Measurements from ENCODE around the gene MLKL. TPM values are rescaled to one million over a fixed set of nuclear protein-coding genes. Genes with fewer than 3 reads are reported as not detected.

MLKL gene
- total and polyA plus RNA-seq, 12 donors = 1.7 to 11.1 (median 3.9) TPM

DNA sequence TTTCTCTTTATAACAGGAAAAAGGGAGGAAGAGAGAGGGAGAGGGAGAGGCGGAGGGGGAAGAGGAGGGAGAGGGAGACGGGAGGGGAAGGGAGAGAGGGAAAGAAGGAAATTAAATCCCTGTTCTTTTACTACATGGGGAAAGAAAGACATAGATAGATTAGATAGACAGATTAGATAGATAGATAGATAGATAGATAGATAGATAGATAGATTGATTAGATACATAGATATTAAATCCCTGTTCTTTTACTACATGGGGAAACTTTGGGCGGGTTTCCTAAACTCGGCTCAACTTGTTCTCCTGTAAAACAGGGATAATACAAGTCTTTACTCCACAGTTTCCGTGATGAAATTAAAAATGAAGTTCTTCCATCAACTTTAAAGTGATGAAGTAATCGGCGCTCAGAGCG lies 34.6 kb downstream of the MLKL start:
- no peak for DNase-seq
- Histone ChIP-seq H3K4me1 (peaks cover 0 to 20% (median 12%) of the 10 kb centered on the region in 9 donors), H3K36me3 (peaks cover 0 to 46% (median 12%) of the 10 kb centered on the region in 9 donors), H3K27ac (peak overlapping the region in 8 of 10 donors; percentile 10 to 88 (median 74)), H3K4me3 (peak overlapping the region; percentile 73 to 99 (median 85)), H3K27me3 (no peaks in the 10 kb centered on the region), H3K9me3 (no peaks in the 10 kb centered on the region)
- 9 to 13% methylated on average over 8 of the region's 8 CpGs for WGBS, 2 donors
- no peak for ATAC-seq
- no peak for TF ChIP-seq CTCF (IDR thresholded peaks at IDR 0.05)
- intact Hi-C loops (cut with DNase I) = no loop called here

- peaks cover 0 to 93% (median 24%) of the 10 kb centered on the region in 9 donors for H3K36me3 ChIP-seq
- 92 to 94% methylated on average over 5 of the region's 5 CpGs for WGBS, 2 donors
Measured at GRCh38 chr16:74661064-74661463, 39.6 kb downstream of the MLKL start.

GRCh38 chr16:74660383-74660782 lies 40.3 kb downstream of the MLKL start:
- Histone ChIP-seq H3K9me3 (no peaks in the 10 kb centered on the region), H3K36me3 (peaks cover 0 to 98% (median 24%) of the 10 kb centered on the region in 9 donors), H3K4me1 (peaks cover 0 to 38% (median 5%) of the 10 kb centered on the region in 9 donors), H3K27me3 (no peaks in the 10 kb centered on the region), H3K4me3 (no peak overlapping the region), H3K27ac (no peak overlapping the region)
- 91 to 94% methylated on average over 4 of the region's 4 CpGs for WGBS, 2 donors
- TF ChIP-seq CTCF (IDR thresholded peaks at IDR 0.05) = no peak
- intact Hi-C loops (cut with DNase I) = no loop called here
- ATAC-seq (no peak), DNase-seq (no peak)

More at GRCh38 chr16:74661064-74661463, 39.6 kb downstream of the MLKL start:
- ATAC-seq (no peak), DNase-seq (no peak)
- no peak overlapping the region for H3K27ac ChIP-seq
- H3K4me1 ChIP-seq = peaks cover 2 to 45% (median 12%) of the 10 kb centered on the region in 9 donors
- intact Hi-C loops (cut with DNase I) = no loop called here
- no peak overlapping the region for H3K4me3 ChIP-seq
- H3K9me3 ChIP-seq = no peaks in the 10 kb centered on the region
- TF ChIP-seq CTCF (IDR thresholded peaks at IDR 0.05) = no peak
- no peaks in the 10 kb centered on the region for H3K27me3 ChIP-seq

GRCh38 chr16:74659041-74659440 lies 41.6 kb downstream of the MLKL start:
- intact Hi-C loops (cut with DNase I) = no loop called here
- H3K4me1 ChIP-seq = peaks cover 0 to 43% (median 5%) of the 10 kb centered on the region in 9 donors
- ATAC-seq = no peak
- no peak overlapping the region for H3K27ac ChIP-seq
- WGBS, 2 donors = 90 to 93% methylated on average over 2 of the region's 2 CpGs
- H3K27me3 ChIP-seq = no peaks in the 10 kb centered on the region
- peaks cover 0 to 97% (median 17%) of the 10 kb centered on the region in 9 donors for H3K36me3 ChIP-seq
- H3K4me3 ChIP-seq = no peak overlapping the region
- no peak for TF ChIP-seq CTCF (IDR thresholded peaks at IDR 0.05)
- H3K9me3 ChIP-seq = no peaks in the 10 kb centered on the region
- DNase-seq = no peak

Measured in heart right ventricle (tissue), 16 donors.